Kidney (tissue), 14 donors: ENCODE measurements around the gene CNOT4. TPM values are rescaled to one million over a fixed set of nuclear protein-coding genes. Genes with fewer than 3 reads are reported as not detected.
"Not testable (repeated sequence)": the region's sequence is repeated elsewhere in the genome, so short reads cannot be mapped to it uniquely, and the experiment has no call there.

ENCODE experiments used
- DNase-seq, 5 donors: peaks; one replicate each; pipeline ENCODE4 v3.0.0-alpha.2; 2013 to 2020
- FAIRE-seq: peaks from 2 replicates; lab custom pipeline; 2012; peaks lifted over from hg19 to GRCh38; lab: Jason Lieb, UNC
- H3K27ac ChIP-seq, 2 donors: one replicate each; pipeline ENCODE4 v1.7.0; 2013; ENCODE audit warnings: low read depth in 2 of 2, low read length in 2 of 2, inconsistent platforms in 1 of 2
- H3K27me3 ChIP-seq: one replicate; pipeline ENCODE4 v1.7.1; 2013; ENCODE audit warnings: low read length, inconsistent platforms; ENCODE audit not compliant: control insufficient read depth, insufficient read depth
- H3K36me3 ChIP-seq, 3 donors: one replicate each; pipeline versions ENCODE4 v1.7.0 to v1.7.1; 2013; ENCODE audit warnings: low read length in 3 of 3, control low read depth in 1 of 3, inconsistent platforms in 1 of 3; ENCODE audit not compliant: insufficient read depth in 3 of 3, control insufficient read depth in 2 of 3
- H3K4me1 ChIP-seq, 3 donors: one replicate each; pipeline versions ENCODE4 v1.7.0 to v1.7.1; 2013; ENCODE audit warnings: low read length in 3 of 3, inconsistent platforms in 1 of 3, low read depth in 1 of 3; ENCODE audit not compliant: control insufficient read depth in 2 of 3, insufficient read depth in 2 of 3
- H3K4me3 ChIP-seq, 3 donors: one replicate each; pipeline versions ENCODE4 v1.7.0 to v1.8.1; 2013; ENCODE audit warnings: low read length in 3 of 3, control low read depth in 1 of 3, inconsistent platforms in 1 of 3
- H3K9ac ChIP-seq, 3 donors: one replicate each; pipeline versions ENCODE4 v1.7.0 to v1.7.1; 2013; ENCODE audit warnings: low read length in 3 of 3, control low read depth in 1 of 3, inconsistent platforms in 1 of 3
- H3K9me3 ChIP-seq, 3 donors: one replicate each; pipeline versions ENCODE4 v1.7.0 to v1.7.1; 2013; ENCODE audit warnings: low read length in 3 of 3, control low read depth in 1 of 3, inconsistent platforms in 1 of 3; ENCODE audit not compliant: control insufficient read depth in 2 of 3, insufficient read depth in 1 of 3
- intact Hi-C: fragments of 100-400 bp; cut with DNase I; formaldehyde crosslinking; loops from one replicate; pipeline ENCODE4 v1.11.1; 2022
- polyA plus RNA-seq: library from polyadenylated mRNA; stranded (reverse); fragments of 350-450 nt; fragmentation: Illumina TruSeq; extraction: RNeasy Lipid Tissue Mini Kit (QIAGEN cat#74804); gene quantifications from one replicate; pipeline ENCODE4 v1.2.3, GENCODE V29; 2014; ENCODE audit warnings: low read depth, low replicate concordance; ENCODE audit not compliant: insufficient read depth
- total RNA-seq: library from RNA; stranded (reverse); fragmentation: NEBNext Ultra II Directional; extraction: Animal tissue kit (Norgen Biotek cat#: 25700); gene quantifications from one replicate; pipeline ENCODE4 v1.2.1, GENCODE V29; 2021
- TF ChIP-seq, protein P1 (sequence below): IDR thresholded peaks from 3 replicates; pipeline ENCODE4 v1.5.1; 2012; ENCODE audit warnings: mild to moderate bottlenecking, moderate library complexity, borderline replicate concordance; ENCODE audit not compliant: insufficient read depth; ENCODE audit errors: extremely low read depth
- donor health status: control.
- donor health status: control.
- donor health status: control.
- donor health status: control.
- donor health status: control.
- donor health status: DM: yes; HTN: yes; CAD: no.
- donor health status: Normal renal cell carcinoma (clear cell type).

Gene CNOT4
- total and polyA plus RNA-seq, 2 donors from 2014 or later: 8.4 to 26.2 TPM

GRCh38 chr7:135321556-135321955 lies 188.3 kb downstream of the CNOT4 start:
- no peaks in the 10 kb centered on the region for H3K27me3 ChIP-seq
- FAIRE-seq: no peak
- peaks cover 0 to 5% (median 0%) of the 10 kb centered on the region in 3 donors for H3K4me1 ChIP-seq
- DNase-seq: no peak
- no peak overlapping the region for H3K9ac ChIP-seq
- no peak overlapping the region for H3K27ac ChIP-seq
- TF ChIP-seq, protein P1, sequence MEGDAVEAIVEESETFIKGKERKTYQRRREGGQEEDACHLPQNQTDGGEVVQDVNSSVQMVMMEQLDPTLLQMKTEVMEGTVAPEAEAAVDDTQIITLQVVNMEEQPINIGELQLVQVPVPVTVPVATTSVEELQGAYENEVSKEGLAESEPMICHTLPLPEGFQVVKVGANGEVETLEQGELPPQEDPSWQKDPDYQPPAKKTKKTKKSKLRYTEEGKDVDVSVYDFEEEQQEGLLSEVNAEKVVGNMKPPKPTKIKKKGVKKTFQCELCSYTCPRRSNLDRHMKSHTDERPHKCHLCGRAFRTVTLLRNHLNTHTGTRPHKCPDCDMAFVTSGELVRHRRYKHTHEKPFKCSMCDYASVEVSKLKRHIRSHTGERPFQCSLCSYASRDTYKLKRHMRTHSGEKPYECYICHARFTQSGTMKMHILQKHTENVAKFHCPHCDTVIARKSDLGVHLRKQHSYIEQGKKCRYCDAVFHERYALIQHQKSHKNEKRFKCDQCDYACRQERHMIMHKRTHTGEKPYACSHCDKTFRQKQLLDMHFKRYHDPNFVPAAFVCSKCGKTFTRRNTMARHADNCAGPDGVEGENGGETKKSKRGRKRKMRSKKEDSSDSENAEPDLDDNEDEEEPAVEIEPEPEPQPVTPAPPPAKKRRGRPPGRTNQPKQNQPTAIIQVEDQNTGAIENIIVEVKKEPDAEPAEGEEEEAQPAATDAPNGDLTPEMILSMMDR: no peak
- H3K9me3 ChIP-seq: no peaks in the 10 kb centered on the region
- no peaks in the 10 kb centered on the region for H3K36me3 ChIP-seq
- intact Hi-C loops: no loop called here
- no peak overlapping the region for H3K4me3 ChIP-seq

DNA sequence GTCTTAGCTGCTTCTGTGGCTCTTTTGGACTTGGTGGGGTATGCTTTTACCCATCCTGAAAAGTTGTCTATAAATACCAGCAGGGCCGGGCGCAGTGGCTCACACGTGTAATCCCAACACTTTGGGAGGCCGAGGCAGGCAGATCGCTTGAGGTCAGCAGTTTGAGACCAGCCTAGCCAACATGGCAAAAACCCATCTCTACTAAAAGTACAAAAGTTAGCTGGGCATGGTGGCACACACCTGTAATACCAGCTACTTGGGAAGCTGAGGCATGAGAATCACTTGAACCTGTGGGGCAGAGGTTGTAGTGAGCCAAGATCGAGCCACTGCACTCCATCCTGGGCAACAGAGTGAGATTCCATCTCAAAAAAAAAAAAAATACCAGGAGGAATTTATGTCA lies 188.9 kb downstream of the CNOT4 start:
- H3K4me1 ChIP-seq, H3K9me3 ChIP-seq, H3K27me3 ChIP-seq, H3K4me3 ChIP-seq, H3K9ac ChIP-seq, intact Hi-C loops, H3K36me3 ChIP-seq, H3K27ac ChIP-seq, DNase-seq, FAIRE-seq: not testable (repeated sequence)

- Histone ChIP-seq H3K4me3 (no peak overlapping the region), H3K9me3 (no peaks in the 10 kb centered on the region), H3K4me1 (peaks cover 0 to 5% (median 0%) of the 10 kb centered on the region in 3 donors), H3K27ac (no peak overlapping the region), H3K36me3 (no peaks in the 10 kb centered on the region), H3K27me3 (no peaks in the 10 kb centered on the region), H3K9ac (no peak overlapping the region)
- FAIRE-seq (no peak), DNase-seq (peak in 2 of 5 donors; percentile 41 to 94)
- TF ChIP-seq, protein P1: no peak
- intact Hi-C loops: no loop called here
These were observed 189.6 kb downstream of the CNOT4 start for GRCh38 chr7:135320268-135320667.

- H3K9me3 ChIP-seq: no peaks in the 10 kb centered on the region
- DNase-seq: peak in 4 of 5 donors; percentile 50 to 93 (median 60)
- FAIRE-seq: no peak
- intact Hi-C loops: no loop called here
- H3K9ac ChIP-seq: no peak overlapping the region
- peak overlapping the region in 2 of 3 donors; percentile 45 to 50 for H3K4me3 ChIP-seq
- H3K4me1 ChIP-seq: peaks cover 0 to 5% (median 0%) of the 10 kb centered on the region in 3 donors
- no peaks in the 10 kb centered on the region for H3K27me3 ChIP-seq
- H3K27ac ChIP-seq: peak overlapping the region; percentile 53 to 82
- TF ChIP-seq, protein P1: no peak
- no peaks in the 10 kb centered on the region for H3K36me3 ChIP-seq
These were observed 192.1 kb downstream of the CNOT4 start for GRCh38 chr7:135317676-135318325.
